Natural killer cell (primary cell): Measurements from ENCODE around the gene VWA3B. TPM values are rescaled to one million over a fixed set of nuclear protein-coding genes. Genes with fewer than 3 reads are reported as not detected.

Experiments
- ATAC-seq, 3 donors: fragments of 150-1000 bp in 2 of 3; fragments of 200-7000 bp in 1 of 3; cut with Tn5 transposase; 1 replicate in 1 of 3; 2 replicates in 2 of 3; pipeline ENCODE4 v1.10.0; 2021; ENCODE audit warnings: mild to moderate bottlenecking in 2 of 3, moderate library complexity in 2 of 3
- DNase-seq, 2 donors: peaks; one replicate each; pipeline versions ENCODE4 v3.0.0 to v3.0.0-alpha.2; 2013 to 2021; ENCODE audit warnings: mixed read lengths in 1 of 2
- H3K27ac ChIP-seq: one replicate; pipeline ENCODE4 v1.5.1; 2013; ENCODE audit warnings: mild to moderate bottlenecking, low read length
- H3K27me3 ChIP-seq: one replicate; pipeline ENCODE4 v1.6.1; 2013; ENCODE audit warnings: low read length; ENCODE audit not compliant: control insufficient read depth, insufficient read depth
- H3K36me3 ChIP-seq: one replicate; pipeline ENCODE4 v1.6.1; 2013; ENCODE audit warnings: low read length; ENCODE audit not compliant: control insufficient read depth, insufficient read depth
- H3K4me1 ChIP-seq: one replicate; pipeline ENCODE4 v1.6.1; 2013; ENCODE audit warnings: low read length; ENCODE audit not compliant: control insufficient read depth, insufficient read depth
- H3K4me3 ChIP-seq: one replicate; pipeline ENCODE4 v1.5.1; 2013; ENCODE audit warnings: low read length
- H3K9me3 ChIP-seq: one replicate; pipeline ENCODE4 v1.6.1; 2013; ENCODE audit warnings: low read length; ENCODE audit not compliant: control insufficient read depth, insufficient read depth
- H3K27ac Mint-ChIP-seq, 2 donors: one replicate each; pipeline ENCODE4 v1.8.0; 2022; ENCODE audit warnings: mild to moderate bottlenecking in 2 of 2, mixed read lengths in 2 of 2, moderate library complexity in 1 of 2
- H3K27me3 Mint-ChIP-seq, 2 donors: one replicate each; pipeline ENCODE4 v1.8.0; 2022; ENCODE audit warnings: low read depth in 2 of 2, mixed read lengths in 2 of 2
- H3K36me3 Mint-ChIP-seq: one replicate; pipeline ENCODE4 v1.8.0; 2022; ENCODE audit warnings: mixed read lengths
- H3K4me1 Mint-ChIP-seq, 2 donors: one replicate each; pipeline ENCODE4 v1.8.0; 2022; ENCODE audit warnings: mixed read lengths in 2 of 2
- H3K4me3 Mint-ChIP-seq: one replicate; pipeline ENCODE4 v1.8.0; 2022; ENCODE audit warnings: mild to moderate bottlenecking, moderate library complexity, mixed read lengths
- H3K9me3 Mint-ChIP-seq, 2 donors: one replicate each; pipeline ENCODE4 v1.8.0; 2022; ENCODE audit warnings: mixed read lengths in 2 of 2
- CTCF ChIP-seq: fragments of 200-600 bp; IDR thresholded peaks from one replicate; pipeline ENCODE4 v1.8.0; 2022; ENCODE audit warnings: antibody characterized with exemption
- WGBS: methylation state at CpG from one replicate; pipeline ENCODE4 v1.1.7; 2013; ENCODE audit warnings: missing lambda C conversion rate; ENCODE audit not compliant: insufficient coverage; 5-methylcytosine and 5-hydroxymethylcytosine counted together
- intact Hi-C: fragments of 100-400 bp; cut with micrococcal nuclease; formaldehyde crosslinking; loops from one replicate; pipeline ENCODE4 v1.14.2; 2022
- total RNA-seq, 4 donors: library from RNA; stranded (reverse); fragments of 120-200 nt in 1 of 4; gene quantifications; one replicate each; pipeline versions ENCODE4 v1.2.3 to v1.2.4, GENCODE V29; 2013 to 2022

Gene VWA3B
- total RNA-seq, 3 donors from 2014 or later (not counting 1 experiment from before 2014, with no cell fraction given), result not detected

GRCh38 chr2:98333922-98334321 is 247.0 kb downstream of the VWA3B start:
- Mint-ChIP-seq H3K27me3 (peaks cover 13 to 18% of the 10 kb centered on the region in 2 donors), H3K9me3 (no peaks in the 10 kb centered on the region), H3K27ac (no peak overlapping the region), H3K4me3 (no peak overlapping the region), H3K36me3 (no peaks in the 10 kb centered on the region), H3K4me1 (no peaks in the 10 kb centered on the region)
- TF ChIP-seq CTCF, result no peak
- no peak overlapping the region for H3K4me3 ChIP-seq
- no peak overlapping the region for H3K27ac ChIP-seq
- no peaks in the 10 kb centered on the region for H3K36me3 ChIP-seq
- no peaks in the 10 kb centered on the region for H3K4me1 ChIP-seq
- H3K27me3 ChIP-seq, result no peaks in the 10 kb centered on the region
- ATAC-seq (no peak), DNase-seq (no peak)
- WGBS, result 92% methylated on average over 2 of the region's 2 CpGs
- no peaks in the 10 kb centered on the region for H3K9me3 ChIP-seq
- intact Hi-C loops, result no loop called here

GRCh38 chr2:98334439-98335078 is 247.6 kb downstream of the VWA3B start:
- peaks cover 19 to 25% of the 10 kb centered on the region in 2 donors for H3K27me3 Mint-ChIP-seq
- no peaks in the 10 kb centered on the region for H3K36me3 Mint-ChIP-seq
- H3K27ac Mint-ChIP-seq, result no peak overlapping the region
- H3K27ac ChIP-seq, result no peak overlapping the region
- DNase-seq (no peak), ATAC-seq (no peak)
- no peaks in the 10 kb centered on the region for H3K27me3 ChIP-seq
- no peaks in the 10 kb centered on the region for H3K9me3 Mint-ChIP-seq
- no peaks in the 10 kb centered on the region for H3K36me3 ChIP-seq
- no peaks in the 10 kb centered on the region for H3K4me1 ChIP-seq
- no peak overlapping the region for H3K4me3 ChIP-seq
- H3K9me3 ChIP-seq, result no peaks in the 10 kb centered on the region
- no peak overlapping the region for H3K4me3 Mint-ChIP-seq
- intact Hi-C loops, result no loop called here
- 41% methylated on average over 3 of the region's 4 CpGs for WGBS
- TF ChIP-seq CTCF, result no peak
- H3K4me1 Mint-ChIP-seq, result no peaks in the 10 kb centered on the region

GRCh38 chr2:98335271-98335670 is 248.3 kb downstream of the VWA3B start:
- H3K27me3 Mint-ChIP-seq, result peaks cover 19 to 26% of the 10 kb centered on the region in 2 donors
- no peak overlapping the region for H3K27ac Mint-ChIP-seq
- no peak overlapping the region for H3K27ac ChIP-seq
- H3K9me3 ChIP-seq, result no peaks in the 10 kb centered on the region
- H3K4me3 Mint-ChIP-seq, result no peak overlapping the region
- DNase-seq (no peak), ATAC-seq (no peak)
- TF ChIP-seq CTCF, result no peak
- H3K27me3 ChIP-seq, result no peaks in the 10 kb centered on the region
- H3K9me3 Mint-ChIP-seq, result no peaks in the 10 kb centered on the region
- intact Hi-C loops, result no loop called here
- no peaks in the 10 kb centered on the region for H3K36me3 ChIP-seq
- no peaks in the 10 kb centered on the region for H3K4me1 ChIP-seq
- H3K4me1 Mint-ChIP-seq, result no peaks in the 10 kb centered on the region
- 94% methylated on average over 3 of the region's 3 CpGs for WGBS
- no peaks in the 10 kb centered on the region for H3K36me3 Mint-ChIP-seq
- H3K4me3 ChIP-seq, result no peak overlapping the region

- ATAC-seq (no peak), DNase-seq (no peak)
- Mint-ChIP-seq H3K9me3 (peaks cover 0 to 2% of the 10 kb centered on the region in 2 donors), H3K36me3 (peaks cover 11% of the 10 kb centered on the region), H3K27me3 (peaks cover 44 to 53% of the 10 kb centered on the region in 2 donors), H3K4me1 (peaks cover 3 to 7% of the 10 kb centered on the region in 2 donors), H3K4me3 (no peak overlapping the region), H3K27ac (no peak overlapping the region)
- H3K4me1 ChIP-seq, result peaks cover under 1% of the 10 kb centered on the region
- no peak overlapping the region for H3K27ac ChIP-seq
- H3K9me3 ChIP-seq, result peaks cover 2% of the 10 kb centered on the region
- no peak overlapping the region for H3K4me3 ChIP-seq
- no CpG with 5 or more reads among the region's 2 CpGs for WGBS
- peaks cover 12% of the 10 kb centered on the region for H3K27me3 ChIP-seq
- TF ChIP-seq CTCF, result no peak
- intact Hi-C loops, result no loop called here
- H3K36me3 ChIP-seq, result no peaks in the 10 kb centered on the region
Observed at GRCh38 chr2:98341241-98341640, 254.3 kb downstream of the VWA3B start.
